Osteocyte (in vitro differentiated cells): ENCODE measurements around the gene KIF23. TPM values are rescaled to one million over a fixed set of nuclear protein-coding genes. Genes with fewer than 3 reads are reported as not detected.
A peak's percentile ranks its signal among the peaks of the same experiment; 100 is the strongest.

ENCODE experiments used
- DNase-seq: peaks from one replicate; pipeline ENCODE4 v3.0.0; 2021; ENCODE audit warnings: mixed read lengths; ENCODE audit not compliant: unreplicated experiment; ENCODE audit errors: extremely low spot score
- H3K27ac Mint-ChIP-seq: one replicate; pipeline ENCODE4 v1.8.0; 2021; ENCODE audit warnings: mild to moderate bottlenecking, mixed read lengths; ENCODE audit not compliant: unreplicated experiment
- H3K27me3 Mint-ChIP-seq: one replicate; pipeline ENCODE4 v1.8.0; 2021; ENCODE audit warnings: mixed read lengths; ENCODE audit not compliant: unreplicated experiment
- H3K36me3 Mint-ChIP-seq: one replicate; pipeline ENCODE4 v1.8.0; 2021; ENCODE audit warnings: mixed read lengths; ENCODE audit not compliant: unreplicated experiment
- H3K4me1 Mint-ChIP-seq: one replicate; pipeline ENCODE4 v1.8.0; 2021; ENCODE audit warnings: mixed read lengths; ENCODE audit not compliant: unreplicated experiment
- H3K4me3 Mint-ChIP-seq: one replicate; pipeline ENCODE4 v1.8.0; 2021; ENCODE audit warnings: mild to moderate bottlenecking, moderate library complexity, mixed read lengths; ENCODE audit not compliant: unreplicated experiment
- H3K9me3 Mint-ChIP-seq: one replicate; pipeline ENCODE4 v1.8.0; 2021; ENCODE audit warnings: mixed read lengths; ENCODE audit not compliant: unreplicated experiment
- total RNA-seq: library from RNA; stranded (reverse); gene quantifications from 2 replicates; pipeline ENCODE4 v1.2.1, GENCODE V29; 2021
- TF ChIP-seq, protein P1 (sequence below): fragments of 200-600 bp; sonication (generic); IDR thresholded peaks from 2 replicates; pipeline ENCODE4 v1.5.0; 2021; ENCODE audit warnings: antibody characterized with exemption, mild to moderate bottlenecking, moderate library complexity

The KIF23 gene
- total RNA-seq, 1 donor from 2014 or later = 14.0 TPM

DNA sequence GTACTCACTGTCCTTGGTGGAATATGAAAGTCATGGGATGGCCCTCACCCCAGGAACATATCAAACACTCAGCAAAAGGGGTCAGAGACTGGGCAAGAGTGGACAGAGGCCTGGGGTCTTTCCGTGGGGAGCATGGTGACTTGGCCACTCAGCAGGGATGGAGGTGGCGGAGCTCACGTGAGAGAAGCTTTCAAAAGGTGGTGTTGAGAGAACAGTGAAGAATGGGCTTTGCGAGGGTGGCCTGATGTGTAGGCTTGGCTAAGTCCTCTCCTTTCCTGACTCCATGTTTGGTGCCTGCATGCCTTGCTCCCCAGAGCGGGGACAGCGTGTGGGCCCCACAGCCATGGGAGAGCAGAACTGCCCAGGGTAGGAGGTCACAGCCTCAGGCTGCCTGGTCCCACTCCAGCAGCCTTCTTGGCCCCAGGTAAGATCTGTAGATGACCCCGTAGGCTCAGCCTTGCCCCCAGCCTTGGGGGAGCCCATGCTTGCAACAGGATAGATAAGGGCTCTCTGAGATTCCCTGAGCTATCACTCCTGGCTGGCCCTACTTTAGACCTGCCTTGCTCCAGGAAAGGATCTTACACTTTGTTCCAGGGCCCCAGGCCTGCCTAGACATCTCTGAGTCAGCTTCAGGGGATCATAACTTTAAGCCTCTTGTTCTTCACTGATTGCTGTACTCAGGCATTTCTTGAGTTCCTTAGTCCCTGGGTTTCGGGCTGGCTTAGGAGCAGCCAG is 55.5 kb downstream of the KIF23 start:
- DNase-seq = peak; percentile 60
- no peaks in the 10 kb centered on the region for H3K36me3 Mint-ChIP-seq
- no peak overlapping the region for H3K4me3 Mint-ChIP-seq
- peaks cover 2% of the 10 kb centered on the region for H3K4me1 Mint-ChIP-seq
- TF ChIP-seq, protein P1, sequence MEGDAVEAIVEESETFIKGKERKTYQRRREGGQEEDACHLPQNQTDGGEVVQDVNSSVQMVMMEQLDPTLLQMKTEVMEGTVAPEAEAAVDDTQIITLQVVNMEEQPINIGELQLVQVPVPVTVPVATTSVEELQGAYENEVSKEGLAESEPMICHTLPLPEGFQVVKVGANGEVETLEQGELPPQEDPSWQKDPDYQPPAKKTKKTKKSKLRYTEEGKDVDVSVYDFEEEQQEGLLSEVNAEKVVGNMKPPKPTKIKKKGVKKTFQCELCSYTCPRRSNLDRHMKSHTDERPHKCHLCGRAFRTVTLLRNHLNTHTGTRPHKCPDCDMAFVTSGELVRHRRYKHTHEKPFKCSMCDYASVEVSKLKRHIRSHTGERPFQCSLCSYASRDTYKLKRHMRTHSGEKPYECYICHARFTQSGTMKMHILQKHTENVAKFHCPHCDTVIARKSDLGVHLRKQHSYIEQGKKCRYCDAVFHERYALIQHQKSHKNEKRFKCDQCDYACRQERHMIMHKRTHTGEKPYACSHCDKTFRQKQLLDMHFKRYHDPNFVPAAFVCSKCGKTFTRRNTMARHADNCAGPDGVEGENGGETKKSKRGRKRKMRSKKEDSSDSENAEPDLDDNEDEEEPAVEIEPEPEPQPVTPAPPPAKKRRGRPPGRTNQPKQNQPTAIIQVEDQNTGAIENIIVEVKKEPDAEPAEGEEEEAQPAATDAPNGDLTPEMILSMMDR = no peak
- H3K9me3 Mint-ChIP-seq = no peaks in the 10 kb centered on the region
- H3K27ac Mint-ChIP-seq = no peak overlapping the region
- H3K27me3 Mint-ChIP-seq = no peaks in the 10 kb centered on the region

DNA sequence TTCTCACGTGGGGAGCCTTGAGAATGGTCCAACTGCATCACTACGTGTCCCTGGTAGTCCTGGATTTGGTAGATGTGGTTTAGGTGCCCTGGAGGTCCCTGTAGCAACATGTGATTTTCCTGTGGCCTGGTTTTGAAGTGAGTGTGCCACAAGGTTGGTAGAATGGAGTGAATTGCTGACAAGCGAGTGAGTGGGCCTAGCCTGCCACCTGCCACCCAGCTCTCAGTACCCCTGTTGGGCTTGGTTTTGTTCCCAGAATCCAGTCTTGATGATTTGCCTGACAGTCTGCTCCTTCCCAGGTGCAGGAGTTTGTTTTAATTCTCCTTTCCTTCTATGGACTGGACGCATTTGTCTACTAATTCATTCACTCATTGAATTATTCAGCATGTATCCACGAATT is 57.9 kb downstream of the KIF23 start:
- no peaks in the 10 kb centered on the region for H3K9me3 Mint-ChIP-seq
- DNase-seq = peak; percentile 48
- H3K27me3 Mint-ChIP-seq = no peaks in the 10 kb centered on the region
- TF ChIP-seq, protein P1 = no peak
- H3K27ac Mint-ChIP-seq = no peak overlapping the region
- no peaks in the 10 kb centered on the region for H3K36me3 Mint-ChIP-seq
- H3K4me3 Mint-ChIP-seq = no peak overlapping the region
- H3K4me1 Mint-ChIP-seq = peaks cover 2% of the 10 kb centered on the region

DNA sequence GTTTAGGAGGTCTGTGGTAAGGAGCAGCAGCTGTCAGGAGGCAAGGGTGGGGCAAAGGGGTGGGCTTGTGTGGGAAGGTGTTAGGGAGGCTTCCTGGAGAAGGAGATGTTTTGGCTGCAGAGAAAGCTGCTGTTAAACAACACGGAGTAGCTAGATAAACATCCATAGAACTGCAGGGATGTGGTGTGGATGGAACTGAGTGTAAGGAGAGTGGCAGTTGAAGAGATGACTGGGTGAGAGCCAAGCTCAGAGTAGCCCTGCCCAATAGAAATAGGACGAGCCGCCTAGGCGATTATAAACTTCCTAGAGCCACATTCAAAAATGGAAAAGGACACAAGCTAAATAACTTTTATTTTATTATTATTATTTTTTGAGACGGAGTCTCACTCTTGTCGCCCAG is 58.4 kb downstream of the KIF23 start:
- H3K27ac Mint-ChIP-seq = no peak overlapping the region
- H3K4me3 Mint-ChIP-seq = no peak overlapping the region
- TF ChIP-seq, protein P1 = no peak
- peaks cover 2% of the 10 kb centered on the region for H3K4me1 Mint-ChIP-seq
- H3K27me3 Mint-ChIP-seq = no peaks in the 10 kb centered on the region
- H3K9me3 Mint-ChIP-seq = no peaks in the 10 kb centered on the region
- no peaks in the 10 kb centered on the region for H3K36me3 Mint-ChIP-seq
- DNase-seq = no peak

DNA sequence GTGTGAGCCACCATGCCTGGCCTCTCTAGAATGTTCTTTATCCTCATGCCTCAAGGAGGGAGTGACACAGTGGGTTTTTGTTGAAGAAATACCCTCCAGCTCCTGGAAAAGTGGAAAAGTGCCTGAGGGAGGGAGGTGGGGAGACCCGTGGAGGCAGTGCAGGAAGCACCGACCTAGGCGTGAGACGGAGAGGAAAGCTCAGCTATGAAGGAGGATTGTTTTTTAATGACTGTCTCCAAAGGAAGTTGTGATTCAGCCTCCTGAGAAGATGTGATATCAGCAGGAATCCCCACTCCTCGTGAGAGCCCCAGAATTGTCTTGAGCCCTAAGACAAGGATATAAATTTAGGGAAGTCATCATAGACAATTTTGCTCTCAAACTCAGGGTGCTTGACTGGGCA is 60.1 kb downstream of the KIF23 start:
- TF ChIP-seq, protein P1 = no peak
- Mint-ChIP-seq H3K4me3 (no peak overlapping the region), H3K4me1 (peaks cover 2% of the 10 kb centered on the region)

DNA sequence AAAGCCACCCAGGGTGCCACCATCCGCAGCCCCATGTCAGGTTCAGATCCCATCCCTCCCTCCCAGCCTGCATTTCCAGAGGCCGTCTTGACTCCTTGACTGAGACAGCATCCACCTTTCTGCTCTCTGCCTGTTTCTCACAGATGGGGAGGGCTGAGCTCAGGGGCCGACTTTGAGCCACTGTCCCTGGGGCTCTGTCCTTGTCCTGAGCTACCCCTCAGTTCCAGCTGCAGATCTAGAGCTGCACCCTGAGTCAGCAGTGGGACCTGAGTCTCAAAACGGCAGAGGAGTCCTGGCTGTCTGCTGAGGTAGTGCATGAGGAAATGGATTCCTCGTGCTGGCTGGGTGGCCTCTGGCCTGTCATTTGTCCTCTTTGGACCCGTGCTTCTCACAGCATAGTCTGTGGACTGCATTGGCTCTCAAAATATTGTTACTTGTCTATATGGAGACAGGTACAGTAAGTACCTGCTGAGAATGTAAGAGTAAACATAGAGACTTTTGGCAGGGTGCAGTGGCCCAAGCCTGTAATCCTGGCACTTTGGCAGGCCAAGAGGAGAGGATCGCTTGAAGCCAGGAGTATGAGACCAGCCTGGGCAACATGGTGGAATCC is 60.8 kb downstream of the KIF23 start:
- H3K27ac Mint-ChIP-seq = no peak overlapping the region
- TF ChIP-seq, protein P1 = no peak
- H3K4me3 Mint-ChIP-seq = no peak overlapping the region
- peaks cover 2% of the 10 kb centered on the region for H3K4me1 Mint-ChIP-seq
- peaks cover 8% of the 10 kb centered on the region for H3K27me3 Mint-ChIP-seq
- DNase-seq = no peak
- no peaks in the 10 kb centered on the region for H3K36me3 Mint-ChIP-seq
- H3K9me3 Mint-ChIP-seq = peaks cover 4% of the 10 kb centered on the region

More for the DNA sequence above, 60.1 kb downstream of the KIF23 start:
- H3K9me3 Mint-ChIP-seq = no peaks in the 10 kb centered on the region
- H3K27me3 Mint-ChIP-seq = peaks cover 4% of the 10 kb centered on the region
- H3K36me3 Mint-ChIP-seq = no peaks in the 10 kb centered on the region
- no peak overlapping the region for H3K27ac Mint-ChIP-seq
- DNase-seq = no peak
